ENCODE data around the gene ABCC1.
"Not testable (repeated sequence)": the region's sequence is repeated elsewhere in the genome, so short reads cannot be mapped to it uniquely, and the experiment has no call there.

ABCC1 gene

DNA sequence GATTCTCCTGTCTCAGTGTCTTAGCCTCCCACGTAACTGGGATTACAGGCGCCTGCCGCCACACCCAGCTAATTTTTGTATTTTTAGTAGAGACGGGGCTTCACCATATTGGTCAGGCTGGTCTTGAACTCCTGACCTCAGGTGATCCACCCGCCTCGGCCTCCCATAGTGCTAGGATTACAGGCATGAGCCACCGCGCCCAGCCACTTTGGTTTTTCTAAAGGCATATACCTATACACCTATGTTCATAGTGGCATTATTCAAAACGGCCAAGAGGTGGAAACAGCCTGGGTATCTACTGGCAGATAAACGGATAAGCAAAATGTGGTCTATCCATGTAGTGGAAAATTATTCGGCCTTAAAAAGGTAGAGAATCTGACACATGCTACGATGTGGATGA, 203.6 kb downstream of the ABCC1 start:
- H3K9me3 ChIP-seq (ENCODE audit: control extremely low read depth in 1 of 5, control insufficient read depth in 4 of 5, insufficient read depth in 2 of 5, low read depth in 1 of 5, low read length in 4 of 5); H3K4me1 ChIP-seq (ENCODE audit: control extremely low read depth in 1 of 4, control insufficient read depth in 4 of 4, insufficient read depth in 4 of 4, low read length in 3 of 4); H3K4me3 ChIP-seq (ENCODE audit: control insufficient read depth in 1 of 7, extremely low read depth in 1 of 7, insufficient read depth in 4 of 7, low read depth in 2 of 7, low read length in 6 of 7); H3K27ac ChIP-seq (ENCODE audit: insufficient read depth in 1 of 2, low read depth in 1 of 2, low read length in 2 of 2, poor library complexity in 1 of 2, severe bottlenecking in 2 of 2); DNase-seq; POLR2A ChIA-PET; H3K36me3 ChIP-seq (ENCODE audit: control insufficient read depth in 4 of 4, insufficient read depth in 4 of 4, low read length in 3 of 4); H3K27me3 ChIP-seq (replicated peaks in 2 of 5; ENCODE audit: control insufficient read depth in 4 of 5, insufficient read depth in 5 of 5, low read length in 4 of 5): not testable (repeated sequence)
- WGBS (ENCODE audit: insufficient coverage), result 100% methylated on average over 11 of the region's 12 CpGs
- CTCF ChIA-PET, result interaction anchor here (1.4 to 2.2 kb wide), 2 partner anchors 10 to 11 kb away, joined by 3 to 7 read pairs; no protein-coding TSS in a partner anchor

DNA sequence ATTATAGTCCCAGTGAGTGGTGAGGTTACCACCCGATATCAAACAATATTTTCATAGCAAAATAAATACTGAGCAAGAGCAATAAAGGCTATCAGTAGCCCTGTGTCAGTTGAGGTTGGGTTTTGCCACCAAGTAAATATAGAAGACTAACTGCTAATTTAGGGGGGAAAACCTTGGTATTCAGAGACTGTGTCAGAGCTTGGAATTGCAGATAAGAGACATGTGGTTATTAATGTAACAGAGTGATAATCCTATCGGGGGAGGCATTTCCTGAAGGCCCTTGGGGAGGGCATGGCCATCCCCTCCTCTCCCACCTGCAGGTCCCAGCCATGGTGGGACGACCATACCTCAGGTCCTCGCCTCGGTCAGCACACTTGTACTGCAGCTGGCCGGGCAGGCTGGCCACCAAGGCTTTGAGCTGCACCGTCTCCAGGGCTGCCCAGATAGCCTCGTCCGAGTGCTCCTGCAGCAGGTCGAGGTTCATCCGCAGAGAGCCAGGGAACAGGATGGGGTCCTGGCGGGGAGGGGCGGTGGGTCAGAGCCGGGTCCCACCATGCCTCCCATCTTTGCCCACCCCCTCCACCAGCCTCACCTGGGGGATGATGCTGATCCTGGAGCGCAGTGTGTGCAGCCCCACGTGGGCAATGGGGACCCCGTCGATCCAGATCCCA, 205.0 kb downstream of the ABCC1 start:
- Histone ChIP-seq H3K9me3 (ENCODE audit: control extremely low read depth in 1 of 5, control insufficient read depth in 4 of 5, insufficient read depth in 2 of 5, low read depth in 1 of 5, low read length in 4 of 5) (peaks cover 5 to 23% (median 14%) of the 10 kb centered on the region in 5 experiments), H3K27me3 (replicated peaks in 2 of 5; ENCODE audit: control insufficient read depth in 4 of 5, insufficient read depth in 5 of 5, low read length in 4 of 5) (no peaks in the 10 kb centered on the region), H3K36me3 (ENCODE audit: control insufficient read depth in 4 of 4, insufficient read depth in 4 of 4, low read length in 3 of 4) (peaks cover 0 to 13% (median under 1%) of the 10 kb centered on the region in 4 experiments), H3K27ac (ENCODE audit: insufficient read depth in 1 of 2, low read depth in 1 of 2, low read length in 2 of 2, poor library complexity in 1 of 2, severe bottlenecking in 2 of 2) (no peak overlapping the region), H3K4me1 (ENCODE audit: control extremely low read depth in 1 of 4, control insufficient read depth in 4 of 4, insufficient read depth in 4 of 4, low read length in 3 of 4) (peaks cover 0 to 8% (median 0%) of the 10 kb centered on the region in 4 experiments), H3K4me3 (ENCODE audit: control insufficient read depth in 1 of 7, extremely low read depth in 1 of 7, insufficient read depth in 4 of 7, low read depth in 2 of 7, low read length in 6 of 7) (no peak overlapping the region)
- peak; percentile 49 to 72 (median 62) for DNase-seq
- POLR2A ChIA-PET, result no interaction called here
- WGBS (ENCODE audit: insufficient coverage), result 82% methylated on average over 17 of the region's 18 CpGs
- CTCF ChIA-PET, result interaction anchor here (1.1 to 2.2 kb wide), 3 partner anchors 10 to 25 kb away, joined by 3 to 7 read pairs (median 3); no protein-coding TSS in a partner anchor

DNA sequence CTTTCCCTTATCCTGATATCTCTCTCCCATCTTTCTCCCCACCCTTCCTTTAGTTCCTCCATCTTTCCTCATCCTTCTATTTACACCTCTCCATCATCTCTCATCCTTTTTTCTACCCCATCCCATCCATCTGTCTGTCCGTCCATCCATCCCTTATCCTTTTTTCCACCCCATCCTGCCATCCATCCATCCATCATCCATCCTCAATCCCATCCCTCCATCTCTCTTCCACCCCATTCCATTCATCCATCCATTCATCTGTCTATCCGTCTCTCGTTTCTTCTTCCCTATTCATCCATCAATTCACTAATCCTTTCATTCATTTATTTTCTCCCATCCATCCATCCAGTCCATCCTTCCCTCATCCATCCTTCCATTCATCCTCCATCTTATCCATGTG, 205.8 kb downstream of the ABCC1 start:
- Histone ChIP-seq H3K27ac (ENCODE audit: insufficient read depth in 1 of 2, low read depth in 1 of 2, low read length in 2 of 2, poor library complexity in 1 of 2, severe bottlenecking in 2 of 2) (no peak overlapping the region), H3K36me3 (ENCODE audit: control insufficient read depth in 4 of 4, insufficient read depth in 4 of 4, low read length in 3 of 4) (peaks cover 0 to 18% (median 0%) of the 10 kb centered on the region in 4 experiments), H3K4me3 (ENCODE audit: control insufficient read depth in 1 of 7, extremely low read depth in 1 of 7, insufficient read depth in 4 of 7, low read depth in 2 of 7, low read length in 6 of 7) (no peak overlapping the region), H3K4me1 (ENCODE audit: control extremely low read depth in 1 of 4, control insufficient read depth in 4 of 4, insufficient read depth in 4 of 4, low read length in 3 of 4) (peaks cover 0 to 8% (median 0%) of the 10 kb centered on the region in 4 experiments), H3K27me3 (replicated peaks in 2 of 5; ENCODE audit: control insufficient read depth in 4 of 5, insufficient read depth in 5 of 5, low read length in 4 of 5) (no peaks in the 10 kb centered on the region), H3K9me3 (ENCODE audit: control extremely low read depth in 1 of 5, control insufficient read depth in 4 of 5, insufficient read depth in 2 of 5, low read depth in 1 of 5, low read length in 4 of 5) (peaks cover 5 to 30% (median 20%) of the 10 kb centered on the region in 5 experiments)
- ChIA-PET CTCF (no interaction called here), POLR2A (no interaction called here)
- DNase-seq, result no peak
- WGBS (ENCODE audit: insufficient coverage), result 100% methylated on average over 3 of the region's 3 CpGs

DNA sequence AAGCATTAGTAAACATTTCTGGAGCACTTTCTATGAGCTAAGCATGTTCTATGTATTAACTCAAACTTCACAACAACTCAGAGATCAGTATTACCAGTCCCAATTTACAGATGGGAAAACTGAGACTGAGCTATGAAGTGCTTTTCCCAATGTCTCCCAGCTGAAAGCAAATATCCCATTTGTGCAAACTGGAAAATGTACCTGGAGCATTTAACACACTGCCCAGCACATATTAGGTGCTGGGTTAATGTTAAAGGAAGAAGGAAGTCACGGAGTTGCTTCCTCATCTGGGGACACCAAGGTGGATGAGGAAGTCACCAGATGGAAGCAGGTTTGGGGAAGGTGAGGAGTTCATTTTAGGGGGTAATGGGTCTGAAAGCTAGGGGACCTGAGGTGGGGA, 207.8 kb downstream of the ABCC1 start:
- DNase-seq, result no peak
- CTCF ChIA-PET, result interaction anchor here (0.6 to 2.0 kb wide), 2 partner anchors 13 to 68 kb away, joined by 3 to 6 read pairs; no protein-coding TSS in a partner anchor
- Histone ChIP-seq H3K4me1 (ENCODE audit: control extremely low read depth in 1 of 4, control insufficient read depth in 4 of 4, insufficient read depth in 4 of 4, low read length in 3 of 4) (peaks cover 0 to 8% (median 0%) of the 10 kb centered on the region in 4 experiments), H3K36me3 (ENCODE audit: control insufficient read depth in 4 of 4, insufficient read depth in 4 of 4, low read length in 3 of 4) (peaks cover 0 to 22% (median 0%) of the 10 kb centered on the region in 4 experiments), H3K4me3 (ENCODE audit: control insufficient read depth in 1 of 7, extremely low read depth in 1 of 7, insufficient read depth in 4 of 7, low read depth in 2 of 7, low read length in 6 of 7) (no peak overlapping the region), H3K9me3 (ENCODE audit: control extremely low read depth in 1 of 5, control insufficient read depth in 4 of 5, insufficient read depth in 2 of 5, low read depth in 1 of 5, low read length in 4 of 5) (peaks cover 5 to 39% (median 22%) of the 10 kb centered on the region in 5 experiments), H3K27me3 (replicated peaks in 2 of 5; ENCODE audit: control insufficient read depth in 4 of 5, insufficient read depth in 5 of 5, low read length in 4 of 5) (no peaks in the 10 kb centered on the region), H3K27ac (ENCODE audit: insufficient read depth in 1 of 2, low read depth in 1 of 2, low read length in 2 of 2, poor library complexity in 1 of 2, severe bottlenecking in 2 of 2) (no peak overlapping the region)
- WGBS (ENCODE audit: insufficient coverage), result 100% methylated on average over 1 of the region's 1 CpG
- POLR2A ChIA-PET, result no interaction called here

DNA sequence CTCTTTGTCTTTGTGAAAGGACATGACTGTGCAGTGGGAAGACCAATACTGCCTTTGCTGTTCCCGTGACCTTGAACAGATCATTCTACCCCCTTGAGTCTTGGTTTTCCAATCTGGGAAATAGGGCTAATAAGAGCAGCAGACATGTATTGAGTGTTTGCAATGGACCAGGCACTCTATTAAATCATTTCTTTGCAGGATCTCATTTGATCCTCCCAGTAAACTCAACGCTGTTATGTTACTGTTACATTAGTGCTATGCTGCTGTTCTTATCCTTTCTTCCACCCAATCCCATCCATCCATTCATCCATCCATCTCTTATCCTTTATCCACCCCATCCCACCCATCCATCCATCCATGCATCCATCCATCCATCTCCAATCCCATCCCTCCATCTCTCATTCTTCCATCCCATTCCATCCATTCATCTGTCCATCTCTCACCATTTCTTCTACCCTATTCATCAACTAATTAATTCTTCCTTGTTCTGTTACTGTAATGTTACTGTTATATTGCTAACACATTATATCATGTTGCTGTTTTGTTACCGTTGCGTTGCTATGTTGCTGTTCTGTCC, 208.8 kb downstream of the ABCC1 start:
- Histone ChIP-seq H3K27ac (ENCODE audit: insufficient read depth in 1 of 2, low read depth in 1 of 2, low read length in 2 of 2, poor library complexity in 1 of 2, severe bottlenecking in 2 of 2) (no peak overlapping the region), H3K4me1 (ENCODE audit: control extremely low read depth in 1 of 4, control insufficient read depth in 4 of 4, insufficient read depth in 4 of 4, low read length in 3 of 4) (peaks cover 0 to 8% (median 0%) of the 10 kb centered on the region in 4 experiments), H3K36me3 (ENCODE audit: control insufficient read depth in 4 of 4, insufficient read depth in 4 of 4, low read length in 3 of 4) (peaks cover 0 to 29% (median under 1%) of the 10 kb centered on the region in 4 experiments), H3K9me3 (ENCODE audit: control extremely low read depth in 1 of 5, control insufficient read depth in 4 of 5, insufficient read depth in 2 of 5, low read depth in 1 of 5, low read length in 4 of 5) (peaks cover 5 to 40% (median 22%) of the 10 kb centered on the region in 5 experiments), H3K27me3 (replicated peaks in 2 of 5; ENCODE audit: control insufficient read depth in 4 of 5, insufficient read depth in 5 of 5, low read length in 4 of 5) (no peaks in the 10 kb centered on the region), H3K4me3 (ENCODE audit: control insufficient read depth in 1 of 7, extremely low read depth in 1 of 7, insufficient read depth in 4 of 7, low read depth in 2 of 7, low read length in 6 of 7) (no peak overlapping the region)
- DNase-seq, result no peak
- ChIA-PET POLR2A (no interaction called here), CTCF (no interaction called here)
- WGBS (ENCODE audit: insufficient coverage), result 92% methylated on average over 1 of the region's 4 CpGs

DNA sequence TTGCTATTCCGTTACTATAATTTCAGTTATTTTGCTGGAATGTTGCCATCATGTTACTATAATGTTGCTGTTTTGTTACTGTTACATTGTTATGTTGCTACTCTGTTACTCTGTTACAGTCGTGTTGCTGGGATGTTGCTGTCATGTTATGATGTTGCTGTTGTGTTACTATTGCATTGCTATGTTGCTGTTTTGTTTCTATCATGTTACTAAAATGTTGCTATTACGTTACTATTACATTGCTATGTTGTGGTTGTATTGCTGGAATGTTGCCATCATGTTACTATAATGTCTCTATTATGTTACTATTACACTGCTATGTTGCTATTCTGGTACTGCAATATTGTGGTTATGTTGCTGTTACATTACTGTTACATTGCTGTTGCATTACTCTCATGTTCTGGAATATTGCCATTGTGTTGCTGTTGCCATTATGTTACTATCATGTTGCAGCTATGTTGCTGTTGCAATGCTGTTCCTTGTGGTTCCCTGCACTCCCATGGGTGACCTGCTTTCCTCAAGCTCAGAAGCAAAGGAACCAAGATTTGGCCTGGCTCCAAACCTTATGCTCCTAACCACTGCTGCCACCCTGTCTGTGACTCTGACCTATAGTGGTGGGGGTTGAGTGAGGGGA, 209.4 kb downstream of the ABCC1 start:
- CTCF ChIA-PET, result no interaction called here
- H3K36me3 ChIP-seq (ENCODE audit: control insufficient read depth in 4 of 4, insufficient read depth in 4 of 4, low read length in 3 of 4), result peaks cover 0 to 34% (median under 1%) of the 10 kb centered on the region in 4 experiments
- no peak overlapping the region for H3K27ac ChIP-seq (ENCODE audit: insufficient read depth in 1 of 2, low read depth in 1 of 2, low read length in 2 of 2, poor library complexity in 1 of 2, severe bottlenecking in 2 of 2)
- no peak overlapping the region for H3K4me3 ChIP-seq (ENCODE audit: control insufficient read depth in 1 of 7, extremely low read depth in 1 of 7, insufficient read depth in 4 of 7, low read depth in 2 of 7, low read length in 6 of 7)
- peaks cover 0 to 7% (median 0%) of the 10 kb centered on the region in 4 experiments for H3K4me1 ChIP-seq (ENCODE audit: control extremely low read depth in 1 of 4, control insufficient read depth in 4 of 4, insufficient read depth in 4 of 4, low read length in 3 of 4)
- POLR2A ChIA-PET, result no interaction called here
- no peaks in the 10 kb centered on the region for H3K27me3 ChIP-seq (replicated peaks in 2 of 5; ENCODE audit: control insufficient read depth in 4 of 5, insufficient read depth in 5 of 5, low read length in 4 of 5)
- peaks cover 5 to 42% (median 22%) of the 10 kb centered on the region in 5 experiments for H3K9me3 ChIP-seq (ENCODE audit: control extremely low read depth in 1 of 5, control insufficient read depth in 4 of 5, insufficient read depth in 2 of 5, low read depth in 1 of 5, low read length in 4 of 5)
- WGBS (ENCODE audit: insufficient coverage), result 100% methylated on average over 1 of the region's 3 CpGs
- peak in 2 of 3 donors; percentile 28 to 55 for DNase-seq

GRCh38 chr16:16159662-16160061, 210.2 kb downstream of the ABCC1 start:
- H3K4me1 ChIP-seq (ENCODE audit: control extremely low read depth in 1 of 4, control insufficient read depth in 4 of 4, insufficient read depth in 4 of 4, low read length in 3 of 4), result no peaks in the 10 kb centered on the region
- peaks cover 5 to 45% (median 22%) of the 10 kb centered on the region in 5 experiments for H3K9me3 ChIP-seq (ENCODE audit: control extremely low read depth in 1 of 5, control insufficient read depth in 4 of 5, insufficient read depth in 2 of 5, low read depth in 1 of 5, low read length in 4 of 5)
- POLR2A ChIA-PET, result no interaction called here
- no peak overlapping the region for H3K27ac ChIP-seq (ENCODE audit: insufficient read depth in 1 of 2, low read depth in 1 of 2, low read length in 2 of 2, poor library complexity in 1 of 2, severe bottlenecking in 2 of 2)
- H3K36me3 ChIP-seq (ENCODE audit: control insufficient read depth in 4 of 4, insufficient read depth in 4 of 4, low read length in 3 of 4), result peaks cover 0 to 37% (median under 1%) of the 10 kb centered on the region in 4 experiments
- no peaks in the 10 kb centered on the region for H3K27me3 ChIP-seq (replicated peaks in 2 of 5; ENCODE audit: control insufficient read depth in 4 of 5, insufficient read depth in 5 of 5, low read length in 4 of 5)
- no peak for DNase-seq
- 100% methylated on average over 3 of the region's 3 CpGs for WGBS (ENCODE audit: insufficient coverage)
- no peak overlapping the region for H3K4me3 ChIP-seq (ENCODE audit: control insufficient read depth in 1 of 7, extremely low read depth in 1 of 7, insufficient read depth in 4 of 7, low read depth in 2 of 7, low read length in 6 of 7)
- CTCF ChIA-PET, result interaction anchor here (1.4 kb wide), 1 partner anchor 27 kb away, joined by 3 read pairs; no protein-coding TSS in a partner anchor

Measured in common myeloid progenitor, CD34-positive (primary cell).